ENCODE measurements around the gene ERC1.

The ERC1 gene

DNA sequence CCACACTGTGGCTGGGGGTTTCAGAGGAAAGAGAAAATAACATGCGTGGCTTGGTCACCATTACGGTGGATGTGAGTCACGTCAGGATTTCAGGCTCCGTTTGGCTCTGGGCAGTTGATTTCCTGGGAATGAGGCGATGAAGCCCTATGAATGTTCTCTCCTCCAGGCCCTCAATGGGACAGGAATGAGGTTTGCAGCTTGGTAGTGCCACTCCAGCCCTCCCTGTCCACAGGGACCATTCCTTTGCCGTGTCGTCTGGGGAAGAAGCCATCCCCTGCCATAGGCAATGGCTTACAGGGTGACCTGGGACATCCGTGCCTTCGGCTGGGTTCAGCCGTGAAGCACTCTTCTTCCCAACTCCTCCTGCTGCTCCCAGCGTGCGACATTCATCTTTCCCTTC, 508.3 kb downstream of the ERC1 start:
- peak; percentile 26 for DNase-seq

GRCh38 chr12:1500095-1500801, 509.2 kb downstream of the ERC1 start:
- peak; percentile 76 for DNase-seq

DNA sequence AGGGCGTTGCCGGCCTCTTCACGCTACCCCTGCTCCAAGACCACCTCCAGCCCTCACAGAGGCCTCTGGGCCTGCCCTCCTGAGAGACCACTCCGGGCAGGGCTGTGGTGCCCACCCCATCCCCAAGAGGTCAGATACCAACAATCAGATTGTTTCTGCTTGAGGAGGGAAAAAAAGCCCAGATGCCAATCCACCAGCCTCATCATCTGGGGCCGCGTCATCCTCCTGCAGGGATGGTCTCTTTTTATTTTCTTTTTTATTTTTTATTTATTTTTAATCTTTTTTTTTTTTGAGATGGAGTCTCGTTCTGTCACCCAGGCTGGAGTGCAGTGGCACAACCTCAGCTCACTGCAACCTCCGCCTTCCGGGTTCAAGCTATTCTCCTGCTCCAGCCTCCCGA, 510.0 kb downstream of the ERC1 start:
- DNase-seq: no peak

DNA sequence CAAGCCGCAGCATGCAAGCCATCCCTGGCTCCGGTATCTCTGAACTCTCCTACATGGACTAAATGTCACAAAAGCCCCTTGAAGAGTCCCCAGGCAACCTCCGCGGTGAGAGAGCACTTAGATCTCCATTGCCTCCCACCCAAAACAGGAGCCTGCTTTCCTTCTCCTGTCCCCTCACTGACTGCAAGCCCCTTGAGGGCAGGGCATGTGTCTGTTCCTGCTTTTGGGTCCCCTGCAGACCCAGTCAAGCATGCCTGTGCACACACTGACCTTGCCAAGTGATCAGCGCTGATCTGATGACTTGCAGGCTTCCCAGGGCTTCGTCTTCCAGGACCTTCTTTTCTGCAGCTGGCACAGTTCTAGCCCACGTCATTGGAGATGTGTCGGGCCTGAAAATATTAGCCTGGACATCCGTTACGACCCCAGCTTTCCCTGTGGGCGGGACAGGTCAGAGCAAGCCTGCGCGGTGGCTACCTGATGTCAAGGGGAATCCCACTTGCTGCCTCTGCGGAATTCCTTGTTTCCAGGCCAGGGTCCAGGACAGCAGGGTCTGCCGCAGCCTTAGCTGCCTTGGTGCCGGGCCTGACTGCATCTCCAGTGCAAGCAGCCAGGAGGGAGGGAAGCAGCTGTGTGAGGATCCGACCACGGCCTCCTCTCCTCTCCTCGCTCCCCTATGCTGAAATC, 510.8 kb downstream of the ERC1 start:
- no peak for DNase-seq

DNA sequence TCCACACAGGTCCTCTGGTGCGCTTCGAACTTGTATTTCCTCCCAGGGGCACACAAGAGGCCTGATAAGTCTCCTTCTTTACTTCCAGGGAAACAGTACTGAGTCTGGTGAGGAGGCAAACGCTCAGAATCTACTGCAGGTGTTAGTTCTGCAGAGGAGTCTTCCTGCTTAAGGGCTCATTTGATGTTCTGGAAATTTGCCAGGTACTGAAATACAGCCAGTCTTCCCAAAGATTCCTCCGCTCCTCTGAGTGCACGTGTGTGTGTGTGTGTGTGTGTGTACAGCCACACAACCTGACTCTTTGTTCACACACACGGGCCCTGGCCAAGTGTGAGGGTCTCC, 511.3 kb downstream of the ERC1 start:
- no peak for DNase-seq

GRCh38 chr12:1502831-1503230, 511.8 kb downstream of the ERC1 start:
- DNase-seq: no peak

DNA sequence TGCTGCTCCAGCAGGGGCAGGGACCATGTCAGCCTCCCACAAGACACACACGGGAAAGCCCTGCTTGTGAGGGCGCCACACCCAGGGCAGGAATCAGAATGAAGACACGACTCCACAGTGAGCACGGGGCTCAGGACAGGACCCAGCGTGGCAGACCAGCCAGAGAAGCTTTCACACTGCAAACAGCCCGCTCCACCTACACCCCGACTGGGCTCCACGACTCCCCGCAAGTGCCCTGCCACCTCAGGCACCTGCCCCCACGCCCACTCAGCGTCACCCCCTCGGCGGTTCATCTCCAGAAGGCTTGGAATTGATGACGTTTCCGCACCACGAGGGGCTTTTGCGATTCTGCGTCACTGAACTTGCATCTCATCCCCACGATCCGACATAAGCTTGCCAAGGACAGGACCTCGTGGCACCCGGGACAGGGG, 512.3 kb downstream of the ERC1 start:
- DNase-seq: no peak

DNA sequence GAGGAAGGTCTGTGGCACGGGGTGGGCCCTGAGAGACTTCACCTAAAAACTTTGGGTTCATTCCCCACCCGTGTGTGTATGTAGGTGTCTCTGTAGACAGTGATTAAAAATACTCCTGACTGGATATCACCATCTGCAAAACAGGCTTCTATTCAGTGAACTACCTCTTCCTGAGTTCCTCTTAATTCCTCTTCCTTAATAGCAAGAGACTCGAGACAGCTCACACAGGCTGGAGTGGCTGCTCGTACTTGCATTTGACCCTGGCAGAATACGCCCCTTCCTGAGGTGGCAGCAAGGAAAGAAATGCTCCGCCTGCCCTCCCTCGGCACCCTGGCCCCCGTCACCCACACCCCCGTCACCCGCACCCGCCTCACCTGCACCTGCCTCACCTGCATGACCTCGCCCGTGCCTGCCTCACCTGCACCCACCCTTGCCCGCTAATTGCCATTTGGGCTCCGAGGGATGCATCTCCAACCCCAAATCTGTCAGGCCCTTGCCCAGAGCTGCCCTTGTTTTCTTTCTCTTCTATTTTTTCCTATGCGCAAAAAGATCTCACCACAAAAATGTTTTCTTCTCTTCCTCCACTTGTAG, 513.4 kb downstream of the ERC1 start:
- DNase-seq: no peak

- DNase-seq: no peak
Measured at GRCh38 chr12:1504895-1505311, 513.9 kb downstream of the ERC1 start.

DNA sequence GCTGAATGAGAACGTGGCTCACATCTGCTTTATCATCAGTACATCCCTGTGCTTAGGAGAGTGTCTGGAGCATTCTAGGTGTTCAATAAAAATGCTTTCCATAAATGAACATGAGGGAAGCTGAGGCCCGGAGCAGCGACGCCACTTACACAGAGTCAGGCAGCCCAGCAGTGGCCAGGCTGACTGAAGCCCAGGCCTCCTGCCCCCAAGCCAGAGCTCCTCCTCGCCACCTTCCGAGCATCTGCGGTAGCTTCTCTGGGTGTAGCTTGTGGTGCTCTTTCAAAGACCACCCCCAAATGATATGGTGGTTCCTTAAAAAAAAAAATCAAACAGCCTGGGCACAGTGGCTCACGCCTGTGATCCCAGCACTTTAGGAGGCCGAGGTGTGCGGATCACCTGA, 514.6 kb downstream of the ERC1 start:
- no peak for DNase-seq

DNA sequence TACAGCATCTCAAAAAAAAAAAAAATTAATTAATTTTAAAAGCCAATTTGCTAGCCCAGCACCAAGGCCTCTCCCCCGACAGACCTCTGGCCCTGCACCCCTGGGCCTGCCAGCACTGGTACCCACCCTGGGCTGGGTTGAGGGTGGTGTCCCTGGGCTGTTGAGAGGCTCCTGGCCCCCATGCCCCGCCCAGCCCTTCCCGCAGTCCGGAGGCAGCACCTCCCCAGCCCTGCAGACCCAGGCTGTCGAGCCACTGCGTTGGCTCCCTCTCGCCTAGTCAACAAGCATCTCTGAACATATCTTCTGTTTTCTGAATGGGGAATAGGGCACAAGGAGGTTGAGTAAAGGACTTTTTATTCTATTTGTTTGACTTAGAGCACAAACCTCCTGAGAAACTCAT, 516.3 kb downstream of the ERC1 start:
- DNase-seq: no peak

- DNase-seq: no peak
Measured at GRCh38 chr12:1509413-1510052, 518.5 kb downstream of the ERC1 start.

DNA sequence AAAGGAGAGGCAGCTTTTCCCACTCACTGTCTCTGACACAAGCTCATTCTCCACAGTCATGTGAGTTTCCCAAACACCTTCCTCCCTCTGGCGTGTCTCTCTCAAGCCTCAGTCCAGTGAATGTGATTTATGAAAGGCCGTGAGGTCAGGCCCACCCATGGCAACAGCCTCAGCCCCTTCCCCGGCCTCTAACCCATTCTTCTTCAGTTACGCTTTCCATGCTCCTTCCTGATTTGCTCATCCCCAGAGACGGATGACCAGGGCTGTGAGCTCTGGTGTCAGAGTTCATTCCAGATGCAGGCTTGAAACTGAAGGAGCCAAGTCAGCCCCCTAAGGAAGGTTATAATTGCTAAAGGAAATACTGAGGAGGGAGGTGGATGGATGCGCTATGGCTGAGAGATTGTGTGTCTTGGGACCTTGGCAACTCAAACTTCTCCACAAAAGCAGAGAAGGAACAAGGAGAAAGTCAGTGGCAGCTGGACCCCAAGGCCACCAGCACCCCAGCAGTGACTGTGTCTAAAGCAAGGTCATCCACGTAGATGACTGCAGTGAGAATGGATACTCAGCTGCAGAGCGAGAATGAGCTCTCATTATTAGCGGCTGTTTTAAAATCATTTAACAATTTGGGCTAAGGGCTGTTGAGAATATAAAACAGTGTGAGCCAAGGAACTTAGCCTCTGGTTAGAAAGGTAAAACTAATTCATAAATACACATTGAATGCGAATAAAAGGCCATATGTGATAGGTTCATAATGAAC, 519.2 kb downstream of the ERC1 start:
- no peak for DNase-seq

DNA sequence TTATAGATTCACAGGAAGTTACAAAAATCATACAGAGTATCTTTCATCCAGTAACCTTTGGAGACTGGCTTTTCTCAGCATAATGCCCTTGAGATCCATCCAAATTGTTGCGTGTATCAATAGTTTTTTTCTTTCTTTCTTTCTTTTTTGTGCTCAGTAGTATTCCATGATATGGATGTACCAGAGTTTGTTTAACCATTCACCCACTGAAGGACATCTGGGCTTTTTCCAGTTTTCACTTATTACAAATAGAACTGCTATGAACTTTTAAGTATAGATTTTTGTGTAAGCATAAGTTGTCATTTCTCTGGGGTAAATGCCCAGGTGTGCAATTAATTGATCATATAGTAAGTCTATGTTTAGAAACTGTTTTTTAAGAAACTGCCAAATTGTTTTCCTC, 524.0 kb downstream of the ERC1 start:
- DNase-seq: no peak

DNA sequence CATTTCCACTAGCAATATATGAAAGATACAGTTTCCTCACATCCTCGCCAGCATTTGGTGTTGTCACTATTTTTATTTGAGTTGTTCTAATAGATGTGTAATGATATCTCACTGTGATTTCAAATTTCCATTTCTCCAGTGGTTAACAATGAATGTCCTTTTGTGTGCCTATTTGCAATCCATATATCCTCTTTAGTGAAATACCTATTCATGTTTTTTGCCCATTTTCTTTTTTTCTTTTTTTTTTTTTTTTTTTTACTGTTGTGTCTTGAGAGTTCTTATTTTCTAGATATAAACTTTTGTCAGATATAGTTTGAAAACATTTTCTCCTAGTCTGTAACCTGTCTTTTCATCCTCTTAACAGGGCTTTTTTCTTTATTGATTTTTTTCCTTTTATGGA, 524.4 kb downstream of the ERC1 start:
- DNase-seq: no peak

DNA sequence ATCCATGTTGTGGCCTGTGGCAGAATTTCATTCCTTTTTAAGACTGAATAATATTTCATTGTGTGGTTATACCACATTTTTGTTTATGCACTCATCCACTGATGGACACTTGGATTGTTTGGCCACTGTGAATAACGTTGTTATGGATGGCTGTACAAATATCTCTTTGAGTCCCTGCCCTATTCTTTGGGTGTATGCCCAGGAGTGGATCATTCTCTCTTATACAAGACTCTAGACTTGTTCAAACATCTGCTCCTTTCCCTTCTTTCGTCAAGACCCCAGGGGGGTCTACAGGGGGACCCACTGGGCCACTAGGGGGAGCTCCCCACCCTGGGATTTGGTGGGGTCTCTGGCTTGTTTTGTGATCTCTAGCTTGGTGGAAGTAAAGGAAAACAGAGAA, 526.0 kb downstream of the ERC1 start:
- peak; percentile 93 for DNase-seq

- DNase-seq: no peak
Measured at GRCh38 chr12:1517734-1518525, 526.9 kb downstream of the ERC1 start.

DNA sequence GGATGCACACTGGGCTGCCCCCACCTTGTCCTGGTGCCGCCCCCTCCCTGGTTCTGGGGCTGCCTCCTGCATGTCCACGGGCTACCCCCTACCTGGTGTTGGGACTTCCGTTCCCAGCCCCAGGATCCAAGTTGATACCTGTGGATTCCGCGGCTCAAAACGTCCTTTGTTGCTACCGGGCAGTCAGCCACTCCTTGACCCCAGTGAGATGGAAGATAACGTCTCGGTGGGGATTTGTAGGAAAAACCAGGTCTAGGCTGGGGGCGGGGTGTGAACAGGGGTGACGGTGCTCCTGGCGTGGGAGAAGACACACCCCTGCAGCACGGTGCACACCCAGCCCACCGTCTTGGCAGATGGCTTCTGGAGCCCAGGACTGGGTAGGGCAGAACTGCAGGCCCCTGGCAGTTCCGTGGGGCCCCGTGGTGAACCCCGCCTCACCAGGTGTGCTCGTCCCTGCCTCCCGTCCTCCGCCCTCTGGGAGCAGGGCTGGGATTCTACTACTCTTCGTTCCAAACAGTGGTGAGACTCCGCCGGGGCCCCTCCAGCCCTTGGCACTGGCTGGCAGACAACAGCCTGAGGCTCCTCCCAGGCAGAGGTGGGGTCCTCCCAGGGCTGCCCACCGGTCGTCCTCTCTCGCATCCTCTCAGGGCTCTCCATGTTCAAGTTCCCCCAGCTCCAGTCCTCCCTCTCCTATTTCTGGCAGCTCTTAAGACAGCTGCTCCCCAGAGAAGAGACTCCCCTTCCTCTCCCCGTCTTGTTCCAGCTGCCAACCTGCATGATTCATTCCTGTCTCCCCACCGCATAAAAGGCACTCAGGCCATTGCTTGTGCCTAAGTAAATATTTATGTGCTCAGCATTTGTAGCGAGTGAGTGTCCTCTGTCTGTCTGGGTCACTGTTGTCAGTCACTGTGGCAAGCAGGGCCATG, 527.8 kb downstream of the ERC1 start:
- DNase-seq: peak; percentile 91

DNA sequence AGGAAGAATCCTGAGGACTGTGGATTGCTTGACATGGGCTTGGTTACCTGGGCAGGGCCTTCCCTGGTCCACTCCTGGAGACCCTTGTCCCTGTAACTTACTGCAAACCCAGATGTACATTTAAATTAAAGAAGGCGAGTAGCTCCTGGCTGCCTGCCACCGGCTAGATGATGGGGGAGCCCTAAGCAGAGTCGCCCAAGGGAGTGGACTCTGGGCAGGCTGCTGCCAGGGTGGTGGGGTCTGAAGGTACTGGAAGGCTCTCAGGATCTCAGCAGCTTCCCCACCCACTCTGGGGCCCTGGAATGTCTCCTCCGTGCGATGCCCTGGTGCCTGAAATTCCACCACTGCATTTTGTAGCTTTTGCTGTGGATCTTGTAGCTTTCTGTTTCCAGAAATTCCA, 528.6 kb downstream of the ERC1 start:
- DNase-seq: peak; percentile 38

- no peak for DNase-seq
Measured at GRCh38 chr12:1523046-1523445, 532.0 kb downstream of the ERC1 start.

DNA sequence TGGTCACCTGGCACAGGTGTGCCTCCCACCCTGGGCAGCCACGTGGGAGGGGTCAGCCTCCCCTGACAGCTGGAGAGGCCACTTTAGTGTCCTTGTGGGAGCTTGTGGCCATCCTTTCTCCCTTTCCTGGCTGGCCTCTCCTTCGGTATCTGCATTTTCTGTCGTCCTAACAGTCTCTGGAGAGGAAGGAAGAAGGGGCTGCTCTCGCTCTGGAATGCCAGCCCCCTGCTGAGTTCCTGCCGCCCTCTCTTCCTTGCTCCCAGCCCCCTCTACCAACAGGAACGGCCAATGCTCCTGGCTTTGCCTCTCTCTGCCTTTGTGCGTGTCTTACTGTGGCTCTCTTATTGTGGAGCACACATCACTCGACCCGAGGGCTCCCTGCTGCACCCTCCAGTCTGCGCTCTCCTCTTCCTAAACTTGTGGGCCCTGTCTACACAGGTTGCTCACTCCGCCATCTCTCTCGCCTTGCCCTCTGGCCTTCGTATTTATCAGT, 532.6 kb downstream of the ERC1 start:
- peak; percentile 53 for DNase-seq

All from fibroblast of skin of back (primary cell).